Hepatocyte (in vitro differentiated cells): Measurements from ENCODE around the gene CDK19. TPM values are rescaled to one million over a fixed set of nuclear protein-coding genes. Genes with fewer than 3 reads are reported as not detected.

Source experiments
- DNase-seq: peaks from one replicate; pipeline ENCODE4 v3.0.0-alpha.2; 2016; ENCODE audit warnings: low spot score
- H2AFZ ChIP-seq: fragments of 200-600 bp; sonication (generic); 2 replicates; pipeline ENCODE4 v1.6.0; 2016; ENCODE audit warnings: antibody characterized with exemption, mild to moderate bottlenecking
- H3K27ac ChIP-seq: fragments of 200-600 bp; sonication (generic); 2 replicates; pipeline ENCODE4 v1.5.1; 2016; ENCODE audit warnings: mild to moderate bottlenecking
- H3K27me3 ChIP-seq: fragments of 200-600 bp; sonication (generic); 2 replicates; pipeline ENCODE4 v1.6.1; 2016
- H3K36me3 ChIP-seq: fragments of 200-600 bp; sonication (generic); replicated peaks from 2 replicates; pipeline ENCODE4 v1.5.1; 2016; ENCODE audit warnings: low read depth; ENCODE audit not compliant: insufficient read depth
- H3K4me1 ChIP-seq: fragments of 200-600 bp; sonication (generic); 2 replicates; pipeline ENCODE4 v1.5.1; 2016; ENCODE audit warnings: mild to moderate bottlenecking, moderate library complexity; ENCODE audit not compliant: insufficient read depth
- H3K4me2 ChIP-seq: fragments of 200-600 bp; sonication (generic); 2 replicates; pipeline ENCODE4 v1.6.0; 2016
- H3K4me3 ChIP-seq: fragments of 200-600 bp; sonication (generic); 2 replicates; pipeline ENCODE4 v1.5.1; 2016; ENCODE audit warnings: mild to moderate bottlenecking
- H3K79me2 ChIP-seq: fragments of 200-600 bp; sonication (generic); 2 replicates; pipeline ENCODE4 v1.6.0; 2017; ENCODE audit warnings: mild to moderate bottlenecking
- H3K9me2 ChIP-seq: fragments of 200-600 bp; sonication (generic); replicated peaks from 2 replicates; pipeline ENCODE4 v1.6.0; 2017; ENCODE audit warnings: mild to moderate bottlenecking; ENCODE audit not compliant: insufficient read depth
- H3K9me3 ChIP-seq: fragments of 200-600 bp; sonication (generic); 2 replicates; pipeline ENCODE4 v1.5.1; 2016; ENCODE audit warnings: low read depth, mild to moderate bottlenecking
- H4K20me1 ChIP-seq: fragments of 200-600 bp; sonication (generic); 2 replicates; pipeline ENCODE4 v1.6.0; 2016; ENCODE audit warnings: mild to moderate bottlenecking; ENCODE audit not compliant: insufficient read depth, poor library complexity, severe bottlenecking
- CTCF ChIP-seq: fragments of 200-600 bp; sonication (generic); IDR thresholded peaks from 2 replicates; pipeline ENCODE4 v1.5.1; 2016; ENCODE audit warnings: antibody characterized with exemption, mild to moderate bottlenecking; ENCODE audit not compliant: poor library complexity
- EZH2 ChIP-seq: fragments of 200-600 bp; sonication (generic); IDR thresholded peaks from 2 replicates; pipeline ENCODE4 v1.6.1; 2016; ENCODE audit warnings: antibody characterized with exemption, mild to moderate bottlenecking, borderline replicate concordance
- EZH2phosphoT487 ChIP-seq: fragments of 200-600 bp; sonication (generic); IDR thresholded peaks from one replicate; pipeline ENCODE4 v1.6.1; 2018; ENCODE audit warnings: antibody characterized with exemption, mild to moderate bottlenecking, low read depth, moderate library complexity; ENCODE audit not compliant: unreplicated experiment, severe bottlenecking
- WGBS: methylation state at CpG from one replicate; pipeline ENCODE4 v1.1.6; 2016; ENCODE audit warnings: low lambda C conversion rate; ENCODE audit errors: missing lambda C conversion rate; 5-methylcytosine and 5-hydroxymethylcytosine counted together
- polyA plus RNA-seq: library from polyadenylated mRNA; unstranded; fragments of >200 nt; fragmentation: Nextera tagmentation; extraction: Ambion mirVana; gene quantifications from 2 replicates; pipeline ENCODE4 v1.2.1, GENCODE V29; 2016
- total RNA-seq: library from RNA; depleted of rRNA; stranded (reverse); fragments of >200 nt; gene quantifications from 2 replicates; pipeline ENCODE4 v1.2.3, GENCODE V29; 2014

Gene CDK19
- total and polyA plus RNA-seq, 2 experiments from 2014 or later = 7.3 to 18.6 TPM

- no peak for DNase-seq
- 88% methylated on average over 1 of the region's 1 CpG for WGBS
Measured at GRCh38 chr6:110615722-110616121, 199.5 kb downstream of the CDK19 start.

GRCh38 chr6:110614586-110614985 lies 200.7 kb downstream of the CDK19 start:
- Histone ChIP-seq H3K27ac (no peak overlapping the region), H4K20me1 (no peaks in the 10 kb centered on the region), H3K79me2 (no peaks in the 10 kb centered on the region), H3K4me1 (peaks cover 11% of the 10 kb centered on the region), H3K36me3 (no peaks in the 10 kb centered on the region), H3K9me3 (no peaks in the 10 kb centered on the region), H3K27me3 (no peaks in the 10 kb centered on the region), H3K9me2 (no peaks in the 10 kb centered on the region), H2AFZ (no peak overlapping the region), H3K4me2 (no peak overlapping the region), H3K4me3 (no peak overlapping the region)
- 87% methylated on average over 5 of the region's 5 CpGs for WGBS
- DNase-seq = no peak
- no peak for TF ChIP-seq EZH2
- TF ChIP-seq EZH2phosphoT487 = no peak
- TF ChIP-seq CTCF = no peak

More at GRCh38 chr6:110615722-110616121, 199.5 kb downstream of the CDK19 start:
- Histone ChIP-seq H3K27ac (no peak overlapping the region), H3K4me2 (no peak overlapping the region), H3K27me3 (no peaks in the 10 kb centered on the region), H2AFZ (no peak overlapping the region), H3K79me2 (no peaks in the 10 kb centered on the region), H4K20me1 (no peaks in the 10 kb centered on the region), H3K4me1 (peaks cover 22% of the 10 kb centered on the region), H3K9me2 (no peaks in the 10 kb centered on the region), H3K36me3 (no peaks in the 10 kb centered on the region), H3K9me3 (no peaks in the 10 kb centered on the region), H3K4me3 (no peak overlapping the region)
- no peak for TF ChIP-seq CTCF
- no peak for TF ChIP-seq EZH2phosphoT487

GRCh38 chr6:110614106-110614505 lies 201.2 kb downstream of the CDK19 start:
- Histone ChIP-seq H3K4me2 (no peak overlapping the region), H3K9me2 (no peaks in the 10 kb centered on the region), H3K36me3 (no peaks in the 10 kb centered on the region), H3K27ac (no peak overlapping the region), H3K4me1 (peaks cover 7% of the 10 kb centered on the region), H4K20me1 (no peaks in the 10 kb centered on the region), H3K4me3 (no peak overlapping the region), H3K79me2 (no peaks in the 10 kb centered on the region), H3K27me3 (no peaks in the 10 kb centered on the region), H2AFZ (no peak overlapping the region), H3K9me3 (no peaks in the 10 kb centered on the region)
- DNase-seq = no peak
- 72% methylated on average over 1 of the region's 1 CpG for WGBS
- TF ChIP-seq EZH2 (no peak), CTCF (no peak), EZH2phosphoT487 (no peak)

- H3K4me2 ChIP-seq = no peak overlapping the region
- no peaks in the 10 kb centered on the region for H3K79me2 ChIP-seq
- no peaks in the 10 kb centered on the region for H4K20me1 ChIP-seq
- H3K27ac ChIP-seq = no peak overlapping the region
- no peaks in the 10 kb centered on the region for H3K27me3 ChIP-seq
- WGBS = 92% methylated on average over 6 of the region's 6 CpGs
- H3K9me2 ChIP-seq = no peaks in the 10 kb centered on the region
- TF ChIP-seq EZH2 (no peak), EZH2phosphoT487 (no peak), CTCF (no peak)
- no peak for DNase-seq
- no peaks in the 10 kb centered on the region for H3K9me3 ChIP-seq
- no peak overlapping the region for H2AFZ ChIP-seq
- no peak overlapping the region for H3K4me3 ChIP-seq
- no peaks in the 10 kb centered on the region for H3K36me3 ChIP-seq
- peaks cover under 1% of the 10 kb centered on the region for H3K4me1 ChIP-seq
Measured at GRCh38 chr6:110613356-110613755, 201.9 kb downstream of the CDK19 start.
